GM10248 (cell line): Measurements from ENCODE around the gene ADAT1.

Experiments used
- CTCF ChIA-PET: fragments of 300-600 bp; sonication (Branson Sonifier 250); formaldehyde crosslinking; extraction: SDS; loops from one replicate; lab custom pipeline; 2021; ENCODE audit warnings: antibody characterized with exemption; lab: Yijun Ruan, JAX
- POLR2A ChIA-PET: fragments of 350-650 bp; sonication (Branson Sonifier 250); formaldehyde crosslinking; extraction: SDS; loops from one replicate; lab custom pipeline; 2020; ENCODE audit warnings: antibody characterized with exemption; lab: Yijun Ruan, JAX
- DNase-seq: peaks from one replicate; pipeline ENCODE4 v3.0.0; 2012; ENCODE audit errors: extremely low spot score
- TF ChIP-seq, protein P1 (sequence below): IDR thresholded peaks from 2 replicates; pipeline ENCODE4 v1.5.1; 2012; ENCODE audit warnings: mild to moderate bottlenecking, low read depth; ENCODE audit errors: extremely low read depth, missing control alignments, control extremely low read depth

ADAT1 gene

DNA sequence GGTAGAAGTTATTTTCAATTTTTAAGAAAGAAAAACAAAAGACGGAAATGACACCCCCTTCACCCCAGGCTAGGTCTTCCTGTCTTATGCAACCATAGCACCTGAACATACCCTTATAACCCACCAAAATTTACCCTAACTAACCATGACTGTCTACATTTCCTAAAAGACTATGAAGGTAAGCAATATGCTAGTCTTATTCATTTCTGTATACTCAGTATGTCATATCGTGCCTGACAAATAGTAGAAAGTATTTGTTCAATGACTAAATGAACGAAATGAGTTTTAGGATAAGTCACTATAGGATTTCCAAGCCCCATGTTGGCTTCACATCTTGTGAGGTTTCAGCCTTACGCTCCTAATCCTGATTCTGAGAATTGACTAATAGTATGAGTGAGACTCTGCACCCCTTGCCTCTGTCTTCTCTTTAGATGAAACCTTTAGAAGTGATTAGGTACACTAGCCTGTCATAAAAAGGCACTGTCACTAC lies 6.5 kb downstream of the ADAT1 start:
- ChIA-PET POLR2A (interaction anchor here (0.6 kb wide), 1 partner anchor 25 kb away, joined by 3 read pairs; no protein-coding TSS in a partner anchor), CTCF (interaction anchor here (0.9 kb wide), 1 partner anchor 45 kb away, joined by 3 read pairs; no protein-coding TSS in a partner anchor)
- no peak for DNase-seq
- TF ChIP-seq, protein P1, sequence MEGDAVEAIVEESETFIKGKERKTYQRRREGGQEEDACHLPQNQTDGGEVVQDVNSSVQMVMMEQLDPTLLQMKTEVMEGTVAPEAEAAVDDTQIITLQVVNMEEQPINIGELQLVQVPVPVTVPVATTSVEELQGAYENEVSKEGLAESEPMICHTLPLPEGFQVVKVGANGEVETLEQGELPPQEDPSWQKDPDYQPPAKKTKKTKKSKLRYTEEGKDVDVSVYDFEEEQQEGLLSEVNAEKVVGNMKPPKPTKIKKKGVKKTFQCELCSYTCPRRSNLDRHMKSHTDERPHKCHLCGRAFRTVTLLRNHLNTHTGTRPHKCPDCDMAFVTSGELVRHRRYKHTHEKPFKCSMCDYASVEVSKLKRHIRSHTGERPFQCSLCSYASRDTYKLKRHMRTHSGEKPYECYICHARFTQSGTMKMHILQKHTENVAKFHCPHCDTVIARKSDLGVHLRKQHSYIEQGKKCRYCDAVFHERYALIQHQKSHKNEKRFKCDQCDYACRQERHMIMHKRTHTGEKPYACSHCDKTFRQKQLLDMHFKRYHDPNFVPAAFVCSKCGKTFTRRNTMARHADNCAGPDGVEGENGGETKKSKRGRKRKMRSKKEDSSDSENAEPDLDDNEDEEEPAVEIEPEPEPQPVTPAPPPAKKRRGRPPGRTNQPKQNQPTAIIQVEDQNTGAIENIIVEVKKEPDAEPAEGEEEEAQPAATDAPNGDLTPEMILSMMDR = no peak

DNA sequence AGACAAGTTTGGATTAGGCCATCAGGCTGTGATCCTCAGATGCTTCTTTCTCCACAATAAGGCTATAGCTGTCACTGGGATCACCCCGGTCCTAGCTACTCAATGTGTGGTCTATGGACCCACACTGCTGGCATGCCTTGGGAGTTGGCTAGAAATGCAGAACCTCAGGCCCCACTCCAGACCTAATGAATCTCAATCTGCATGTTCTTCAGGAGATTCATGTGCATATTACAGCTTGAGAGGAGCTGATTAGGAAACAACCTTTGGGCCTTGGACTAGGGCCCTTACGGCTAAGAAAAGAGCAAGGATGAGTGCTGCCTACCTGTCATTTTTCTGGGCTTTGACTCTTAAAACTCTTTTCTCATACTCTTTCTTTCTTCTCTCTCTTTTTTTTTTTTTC lies 7.5 kb downstream of the ADAT1 start:
- ChIA-PET CTCF (interaction anchor here (0.9 kb wide), 1 partner anchor 44 kb away, joined by 3 read pairs; no protein-coding TSS in a partner anchor), POLR2A (interaction anchor here (0.6 kb wide), 3 partner anchors 24 to 159 kb away, joined by 3 to 4 read pairs (median 4); no protein-coding TSS in a partner anchor)
- no peak for DNase-seq
- TF ChIP-seq, protein P1 = no peak

DNA sequence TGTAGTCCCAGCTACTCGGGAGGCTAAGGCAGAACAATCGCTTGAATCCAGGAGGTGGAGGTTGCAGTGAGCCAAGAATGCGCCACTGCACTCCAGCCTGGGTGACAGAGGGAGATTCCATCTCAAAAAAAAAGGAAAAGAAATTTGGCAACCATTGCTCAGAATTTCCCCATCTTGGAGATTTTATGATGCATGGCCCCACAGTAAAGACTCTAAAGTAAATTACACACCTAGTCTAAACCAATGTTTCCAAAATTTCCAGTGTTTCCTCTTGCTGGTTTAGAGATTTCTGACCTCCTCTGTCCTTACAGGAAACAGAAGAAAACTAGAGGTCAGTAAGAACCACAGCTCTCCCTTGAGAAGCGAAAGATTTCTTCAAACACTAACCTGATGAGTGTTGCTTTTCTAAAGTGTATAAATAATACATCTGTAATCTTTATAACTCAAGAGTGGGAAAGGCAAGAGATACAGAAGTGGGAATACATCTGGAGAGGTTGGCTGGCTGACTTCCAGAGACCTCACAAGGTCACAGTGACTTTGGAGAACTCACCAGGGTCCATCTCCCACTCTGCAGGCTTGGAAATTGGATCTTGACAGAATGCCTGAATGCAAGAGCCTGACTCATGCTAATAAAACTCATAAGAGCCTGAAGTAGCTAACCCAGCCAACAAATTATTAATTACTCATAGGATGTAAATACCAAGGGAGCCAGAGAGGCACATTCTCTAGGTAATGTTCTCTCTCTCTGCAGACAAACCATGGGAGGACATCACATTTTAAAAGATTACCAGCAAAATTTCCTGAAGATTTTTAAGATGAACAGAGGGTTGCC lies 8.8 kb downstream of the ADAT1 start:
- ChIA-PET CTCF (interaction anchor here (0.8 kb wide), 1 partner anchor 59 kb away, joined by 3 read pairs; no protein-coding TSS in a partner anchor), POLR2A (no interaction called here)
- DNase-seq = no peak
- TF ChIP-seq, protein P1 = no peak

DNA sequence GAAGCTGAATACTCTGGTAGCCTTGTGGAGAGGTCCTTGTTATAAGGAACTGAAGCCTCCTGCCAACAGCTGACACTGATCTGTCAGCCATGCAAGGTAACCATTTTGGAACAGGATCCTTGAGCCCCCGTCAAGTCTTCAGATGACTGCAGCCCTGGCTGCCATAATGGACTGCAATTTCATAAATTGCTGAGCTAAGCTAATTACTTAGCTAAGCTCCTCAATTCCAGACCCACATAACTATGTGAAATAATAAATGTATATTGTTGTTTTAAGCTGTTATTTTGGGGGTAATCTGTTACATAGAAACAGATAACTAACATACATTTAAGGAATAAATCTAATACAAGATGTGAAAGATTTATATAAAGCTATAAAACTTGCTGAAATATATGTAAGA lies 16.6 kb downstream of the ADAT1 start:
- TF ChIP-seq, protein P1 = no peak
- ChIA-PET CTCF (interaction anchor here (0.7 to 1.6 kb wide), 6 partner anchors 11 to 89 kb away, joined by 3 to 8 read pairs (median 4); partner anchors contain the start of gene GABARAPL2), POLR2A (no interaction called here)
- no peak for DNase-seq

DNA sequence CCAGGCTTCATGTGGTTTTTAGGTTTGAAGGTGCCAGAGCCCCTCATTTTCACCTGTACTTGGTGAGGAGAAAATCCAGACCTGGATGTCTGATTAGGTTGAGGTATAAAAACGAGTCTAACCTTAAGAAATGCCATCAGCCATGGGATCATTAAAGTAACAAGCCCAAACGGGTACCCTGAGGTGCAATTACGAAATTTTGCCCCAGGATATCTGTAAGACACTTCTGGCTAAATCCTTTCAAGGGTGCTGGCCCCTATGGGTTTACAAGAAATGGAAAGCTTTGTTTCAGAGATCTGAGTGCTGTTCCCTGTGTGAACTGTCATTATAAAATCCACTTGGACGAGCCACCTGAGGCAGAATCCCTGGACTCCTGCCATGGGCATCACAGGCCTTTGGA lies 19.8 kb downstream of the ADAT1 start:
- CTCF ChIA-PET = interaction anchor here (1.1 kb wide), 1 partner anchor 18 kb away, joined by 3 read pairs; no protein-coding TSS in a partner anchor
- DNase-seq = no peak
- POLR2A ChIA-PET = interaction anchor here (0.5 kb wide), 1 partner anchor 15 kb away, joined by 4 read pairs; no protein-coding TSS in a partner anchor
- TF ChIP-seq, protein P1 = no peak
